Cardiac muscle cell (in vitro differentiated cells and primary cell): ENCODE data around the gene FAM47E. TPM values are rescaled to one million over a fixed set of nuclear protein-coding genes. Genes with fewer than 3 reads are reported as not detected.

ENCODE experiments used
- DNase-seq, 2 donors: peaks; one replicate each; pipeline versions ENCODE4 v3.0.0 to v3.0.0-alpha.2; 2010 to 2017; ENCODE audit warnings: low read depth in 1 of 2, low spot score in 1 of 2
- H3K27ac ChIP-seq: fragments of 200-600 bp; sonication (generic); 2 replicates; pipeline ENCODE4 v1.5.1; 2016
- H3K27me3 ChIP-seq: fragments of 200-600 bp; sonication (generic); 2 replicates; pipeline ENCODE4 v1.6.0; 2016; ENCODE audit warnings: control low read depth
- H3K36me3 ChIP-seq: fragments of 200-600 bp; sonication (generic); 2 replicates; pipeline ENCODE4 v1.5.1; 2016; ENCODE audit warnings: control low read depth
- H3K4me1 ChIP-seq: fragments of 200-600 bp; sonication (generic); 2 replicates; pipeline ENCODE4 v1.8.1; 2017; ENCODE audit warnings: low read depth, mild to moderate bottlenecking, mixed run types
- H3K4me3 ChIP-seq: fragments of 200-600 bp; sonication (generic); 2 replicates; pipeline ENCODE4 v1.5.1; 2016; ENCODE audit warnings: mild to moderate bottlenecking
- H3K9me3 ChIP-seq: fragments of 200-600 bp; sonication (generic); 2 replicates; pipeline ENCODE4 v1.5.1; 2017; ENCODE audit warnings: low read depth, mild to moderate bottlenecking, control low read depth
- CTCF ChIP-seq: IDR thresholded peaks from 2 replicates; pipeline ENCODE4 v1.5.1; 2012; ENCODE audit warnings: low read depth, mild to moderate bottlenecking, low read length
- polyA plus RNA-seq: library from polyadenylated mRNA; unstranded; fragments of >200 nt; fragmentation: Nextera tagmentation; extraction: Ambion mirVana; gene quantifications from 2 replicates; pipeline ENCODE4 v1.2.1, GENCODE V29; 2016
- total RNA-seq: library from RNA; depleted of rRNA; stranded (reverse); fragments of >200 nt; gene quantifications from 2 replicates; pipeline ENCODE4 v1.2.3, GENCODE V29; 2016

FAM47E gene
- total and polyA plus RNA-seq, 2 experiments from 2014 or later = 2.4 to 7.4 TPM

DNA sequence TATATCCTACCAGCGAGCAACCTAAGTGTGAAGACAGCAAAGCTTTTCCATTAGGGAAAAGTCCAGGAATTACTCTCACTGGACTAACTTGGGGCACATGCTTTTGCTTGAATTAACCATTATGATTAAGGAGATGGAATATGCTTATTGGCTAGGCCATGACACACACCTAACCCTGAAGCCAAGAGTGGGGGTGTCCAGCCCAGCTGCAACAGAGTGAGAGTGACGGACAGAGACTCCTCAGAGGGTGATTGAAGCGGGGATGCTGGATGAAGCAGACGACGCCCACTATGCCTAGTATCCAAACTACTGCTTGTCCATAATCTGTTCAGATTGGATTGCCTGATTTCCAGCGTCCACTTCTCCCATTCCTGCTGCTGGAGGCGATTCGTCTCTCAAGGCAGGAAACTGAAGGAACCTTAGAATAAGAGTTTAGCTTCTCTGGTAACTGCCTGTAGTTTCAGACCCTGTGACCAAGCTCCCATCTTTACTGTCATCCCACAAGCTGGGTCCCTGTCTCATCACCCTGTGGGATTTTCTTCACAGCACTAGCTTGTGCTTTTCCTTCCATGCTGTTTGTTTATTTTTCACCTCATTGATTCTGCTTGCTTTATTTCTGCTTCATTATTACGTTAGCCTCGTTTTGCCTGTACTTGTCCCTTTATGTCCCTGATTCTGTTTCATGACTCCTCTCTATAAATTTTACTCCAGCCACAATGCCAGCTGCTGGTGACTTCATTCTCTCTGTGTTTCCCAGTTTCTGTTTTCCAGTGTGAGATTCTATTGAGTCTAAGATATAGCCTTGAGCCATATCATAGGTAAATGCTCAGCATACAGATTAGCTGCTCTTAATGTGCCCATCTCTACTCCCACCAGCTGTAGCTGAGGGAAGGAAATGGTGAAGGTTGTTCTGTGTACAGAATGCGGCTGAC, 19.0 kb downstream of the FAM47E start:
- no peak for DNase-seq
- H3K27ac ChIP-seq = no peak overlapping the region
- H3K27me3 ChIP-seq = no peaks in the 10 kb centered on the region
- no peaks in the 10 kb centered on the region for H3K9me3 ChIP-seq
- TF ChIP-seq CTCF = no peak
- H3K36me3 ChIP-seq = no peaks in the 10 kb centered on the region
- H3K4me1 ChIP-seq = no peaks in the 10 kb centered on the region
- no peak overlapping the region for H3K4me3 ChIP-seq

DNA sequence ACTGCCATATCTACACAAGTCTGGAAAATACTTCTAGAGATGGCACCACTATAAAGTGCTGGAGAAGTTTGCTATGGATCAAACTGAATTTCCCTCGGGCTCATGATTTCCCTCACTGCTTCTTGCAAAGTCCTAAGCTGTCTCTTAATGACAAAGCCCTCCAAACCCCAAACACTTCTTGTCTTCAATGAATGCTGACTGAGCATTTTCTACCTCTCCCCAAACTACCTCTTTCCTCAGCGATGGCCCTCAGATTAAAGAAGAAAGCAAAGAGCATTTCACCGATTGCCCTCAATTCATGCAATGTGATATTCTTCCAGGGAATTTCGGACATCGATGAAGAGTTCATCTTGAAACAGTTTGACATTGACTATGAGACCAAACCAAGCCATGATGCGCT, 19.7 kb downstream of the FAM47E start:
- DNase-seq = no peak
- Histone ChIP-seq H3K36me3 (no peaks in the 10 kb centered on the region), H3K4me1 (no peaks in the 10 kb centered on the region), H3K27ac (no peak overlapping the region), H3K4me3 (no peak overlapping the region), H3K27me3 (no peaks in the 10 kb centered on the region), H3K9me3 (no peaks in the 10 kb centered on the region)
- TF ChIP-seq CTCF = no peak

DNA sequence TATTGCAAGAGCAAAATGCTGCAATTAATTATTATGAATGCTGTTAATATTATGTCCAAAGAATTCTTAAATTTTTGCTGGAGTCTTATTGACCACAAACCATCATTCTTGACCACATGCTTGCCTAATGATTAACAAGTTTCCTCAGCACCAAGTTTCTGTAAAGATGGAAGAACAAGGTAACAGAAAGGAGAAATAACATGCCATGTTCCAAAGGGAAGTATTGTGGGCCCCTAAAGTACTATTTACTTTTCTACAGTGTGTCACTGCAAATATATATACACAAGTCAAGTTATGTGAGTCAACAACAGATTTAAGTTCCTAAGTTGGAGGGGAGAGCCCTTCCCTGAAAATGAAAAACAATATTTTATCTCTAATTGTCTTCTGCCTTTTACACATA, 20.6 kb downstream of the FAM47E start:
- Histone ChIP-seq H3K4me3 (no peak overlapping the region), H3K9me3 (no peaks in the 10 kb centered on the region), H3K27me3 (no peaks in the 10 kb centered on the region), H3K36me3 (no peaks in the 10 kb centered on the region), H3K4me1 (no peaks in the 10 kb centered on the region), H3K27ac (no peak overlapping the region)
- DNase-seq = no peak
- TF ChIP-seq CTCF = no peak

GRCh38 chr4:76272582-76272981, 21.1 kb downstream of the FAM47E start:
- H3K36me3 ChIP-seq = no peaks in the 10 kb centered on the region
- no peak overlapping the region for H3K4me3 ChIP-seq
- DNase-seq = no peak
- no peaks in the 10 kb centered on the region for H3K9me3 ChIP-seq
- no peak overlapping the region for H3K27ac ChIP-seq
- no peak for TF ChIP-seq CTCF
- H3K27me3 ChIP-seq = no peaks in the 10 kb centered on the region
- no peaks in the 10 kb centered on the region for H3K4me1 ChIP-seq

GRCh38 chr4:76272999-76273398, 21.5 kb downstream of the FAM47E start:
- DNase-seq = no peak
- Histone ChIP-seq H3K27me3 (no peaks in the 10 kb centered on the region), H3K36me3 (no peaks in the 10 kb centered on the region), H3K4me3 (no peak overlapping the region), H3K27ac (no peak overlapping the region), H3K4me1 (no peaks in the 10 kb centered on the region), H3K9me3 (no peaks in the 10 kb centered on the region)
- no peak for TF ChIP-seq CTCF
